Frontal cortex (tissue), 4 donors: ENCODE results near the gene ITIH3. TPM values are rescaled to one million over a fixed set of nuclear protein-coding genes. Genes with fewer than 3 reads are reported as not detected.
A peak's percentile ranks its signal among the peaks of the same experiment; 100 is the strongest.
"Not testable (repeated sequence)": the region's sequence is repeated elsewhere in the genome, so short reads cannot be mapped to it uniquely, and the experiment has no call there.

Experiments
- DNase-seq, 2 donors: peaks; one replicate each; pipeline ENCODE4 v3.0.0; 2012; ENCODE audit warnings: low spot score in 2 of 2
- FAIRE-seq: peaks from 2 replicates; lab custom pipeline; 2012; peaks lifted over from hg19 to GRCh38; lab: Jason Lieb, UNC
- total RNA-seq: library from RNA; depleted of rRNA; stranded (reverse); fragments of >200 nt; gene quantifications from one replicate; pipeline ENCODE4 v1.2.3, GENCODE V29; 2014
- donor health status: control.
- donor health status: control.
- donor health status: control.

The ITIH3 gene
- total RNA-seq: not detected

- no peak for DNase-seq
- no peak for FAIRE-seq
Observed at GRCh38 chr3:52794612-52795099, at the start of gene ITIH3. Gene ITIH3, plus strand, starts transcription at chr3:52794796. Its CDS starts 8 bp downstream, at chr3:52794804.

- FAIRE-seq: no peak
- no peak for DNase-seq
Observed at GRCh38 chr3:52752045-52752660, 42.4 kb upstream of the ITIH3 start.

GRCh38 chr3:52754373-52754772 lies 40.2 kb upstream of the ITIH3 start:
- no peak for FAIRE-seq

GRCh38 chr3:52756141-52756540 lies 38.5 kb upstream of the ITIH3 start:
- no peak for FAIRE-seq

More at GRCh38 chr3:52754373-52754772, 40.2 kb upstream of the ITIH3 start:
- DNase-seq: no peak

GRCh38 chr3:52763466-52763865 lies 31.1 kb upstream of the ITIH3 start:
- no peak for DNase-seq
- FAIRE-seq: no peak

More at GRCh38 chr3:52756141-52756540, 38.5 kb upstream of the ITIH3 start:
- DNase-seq: no peak

GRCh38 chr3:52769786-52770455 lies 24.7 kb upstream of the ITIH3 start:
- no peak for FAIRE-seq
- no peak for DNase-seq

- DNase-seq (peak; percentile 85 to 89), FAIRE-seq (no peak)
Observed at GRCh38 chr3:52770496-52771333, 23.9 kb upstream of the ITIH3 start, which contains the start of gene NEK4. Gene NEK4, minus strand, starts transcription at chr3:52770940. Its CDS starts 194 bp downstream, at chr3:52770746.

- DNase-seq (no peak), FAIRE-seq (no peak)
Observed at GRCh38 chr3:52771334-52771681, 23.3 kb upstream of the ITIH3 start.

- DNase-seq (no peak), FAIRE-seq (no peak)
Observed at GRCh38 chr3:52771702-52772101, 22.9 kb upstream of the ITIH3 start.

GRCh38 chr3:52773361-52774065 lies 21.1 kb upstream of the ITIH3 start:
- no peak for DNase-seq
- FAIRE-seq: no peak

GRCh38 chr3:52774066-52774713 lies 20.4 kb upstream of the ITIH3 start:
- DNase-seq (no peak), FAIRE-seq (no peak)

GRCh38 chr3:52774901-52775864 lies 19.4 kb upstream of the ITIH3 start:
- no peak for DNase-seq
- no peak for FAIRE-seq

- FAIRE-seq: no peak
Observed at GRCh38 chr3:52775877-52776276, 18.7 kb upstream of the ITIH3 start.

GRCh38 chr3:52776486-52776885 lies 18.1 kb upstream of the ITIH3 start:
- not testable (repeated sequence) for FAIRE-seq, DNase-seq

More at GRCh38 chr3:52775877-52776276, 18.7 kb upstream of the ITIH3 start:
- DNase-seq: no peak

- DNase-seq (no peak), FAIRE-seq (no peak)
Observed at GRCh38 chr3:52777127-52777958, 17.3 kb upstream of the ITIH3 start, which contains the start of gene ITIH1. Gene ITIH1, plus strand, starts transcription at chr3:52777599. Its CDS starts 17 bp downstream, at chr3:52777616.

- FAIRE-seq (no peak), DNase-seq (no peak)
Observed at GRCh38 chr3:52777959-52778805, 16.4 kb upstream of the ITIH3 start.
